GM19324 (cell line): Measurements from ENCODE around the gene NFE2.

Source experiments
- ATAC-seq: cut with Tn5 transposase; IDR thresholded peaks from one replicate; pipeline ENCODE4 v1.9.1; 2021; ENCODE audit warnings: mild to moderate bottlenecking, moderate library complexity; ENCODE audit not compliant: unreplicated experiment, low FRiP score

NFE2 gene

GRCh38 chr12:54311051-54311450 is 10.2 kb upstream of the NFE2 start:
- ATAC-seq, result no peak

- ATAC-seq, result no peak
Measured at GRCh38 chr12:54306925-54307741, 6.3 kb upstream of the NFE2 start.

- ATAC-seq, result no peak
Measured at GRCh38 chr12:54304187-54304810, 3.5 kb upstream of the NFE2 start.

- no peak for ATAC-seq
Measured at GRCh38 chr12:54303640-54304039, 2.8 kb upstream of the NFE2 start.

- no peak for ATAC-seq
Measured at GRCh38 chr12:54301428-54302048, 723 bp upstream of the NFE2 start.

GRCh38 chr12:54300225-54300731 is 537 bp downstream of the NFE2 start:
- no peak for ATAC-seq

GRCh38 chr12:54299515-54300224 is 1.1 kb downstream of the NFE2 start:
- no peak for ATAC-seq

- no peak for ATAC-seq
Measured at GRCh38 chr12:54298904-54299303, 1.9 kb downstream of the NFE2 start.

GRCh38 chr12:54296393-54297099 is 4.3 kb downstream of the NFE2 start:
- ATAC-seq, result no peak

- no peak for ATAC-seq
Measured at GRCh38 chr12:54294953-54295566, 5.8 kb downstream of the NFE2 start.

- ATAC-seq, result no peak
Measured at GRCh38 chr12:54294152-54294952, 6.5 kb downstream of the NFE2 start.

GRCh38 chr12:54292931-54293241 is 7.9 kb downstream of the NFE2 start:
- ATAC-seq, result no peak

- ATAC-seq, result no peak
Measured at GRCh38 chr12:54292083-54292930, 8.5 kb downstream of the NFE2 start.

GRCh38 chr12:54287261-54288157 is 13.3 kb downstream of the NFE2 start:
- ATAC-seq, result no peak

GRCh38 chr12:54286042-54287030 is 14.5 kb downstream of the NFE2 start:
- ATAC-seq, result no peak
